Common myeloid progenitor, CD34-positive (primary cell): ENCODE results near the gene LAMB1.
"Not testable (repeated sequence)": the region's sequence is repeated elsewhere in the genome, so short reads cannot be mapped to it uniquely, and the experiment has no call there.

Experiments used
- CTCF ChIA-PET: fragments of 350-600 bp; sonication (Branson Sonifier 250); formaldehyde crosslinking; loops from one replicate; lab custom pipeline; 2021; ENCODE audit warnings: antibody characterized with exemption; lab: Charles Lee
- POLR2A ChIA-PET: fragments of 350-600 bp; sonication (Branson Sonifier 250); formaldehyde crosslinking; loops from one replicate; lab custom pipeline; 2021; ENCODE audit warnings: antibody characterized with exemption; lab: Charles Lee
- DNase-seq, 3 donors: peaks; one replicate each; pipeline versions ENCODE4 v3.0.0 to v3.0.0-alpha.2; 2013
- H3K27ac ChIP-seq, 2 experiments: 1 replicate in 1 of 2; 2 replicates in 1 of 2; pipeline ENCODE4 v1.7.0; 2013; ENCODE audit warnings: inconsistent platforms in 2 of 2, low read length in 2 of 2, mild to moderate bottlenecking in 2 of 2, low read depth in 1 of 2, moderate library complexity in 1 of 2; ENCODE audit not compliant: severe bottlenecking in 2 of 2, insufficient read depth in 1 of 2, poor library complexity in 1 of 2
- H3K27me3 ChIP-seq, 5 experiments: replicated peaks in 2 of 5; 1 replicate in 3 of 5; 2 replicates in 2 of 5; pipeline versions ENCODE4 v1.6.1 to v1.7.0; 2013; ENCODE audit warnings: low read length in 4 of 5, mild to moderate bottlenecking in 2 of 5, moderate library complexity in 2 of 5, inconsistent platforms in 1 of 5; ENCODE audit not compliant: insufficient read depth in 5 of 5, control insufficient read depth in 4 of 5
- H3K36me3 ChIP-seq, 4 experiments: 1 replicate in 2 of 4; 2 replicates in 2 of 4; pipeline versions ENCODE4 v1.6.1 to v1.7.0; 2013; ENCODE audit warnings: low read length in 3 of 4, control low read depth in 1 of 4, mild to moderate bottlenecking in 1 of 4; ENCODE audit not compliant: control insufficient read depth in 4 of 4, insufficient read depth in 4 of 4
- H3K4me1 ChIP-seq, 4 experiments: 1 replicate in 3 of 4; 2 replicates in 1 of 4; pipeline versions ENCODE4 v1.6.1 to v1.7.1; 2013; ENCODE audit warnings: low read length in 3 of 4, mild to moderate bottlenecking in 3 of 4, control low read depth in 1 of 4, inconsistent platforms in 1 of 4, moderate library complexity in 1 of 4; ENCODE audit not compliant: control insufficient read depth in 4 of 4, insufficient read depth in 4 of 4; ENCODE audit errors: control extremely low read depth in 1 of 4
- H3K4me3 ChIP-seq, 7 experiments: 1 replicate in 4 of 7; 2 replicates in 3 of 7; pipeline versions ENCODE4 v1.5.1 to v1.7.0; 2013; ENCODE audit warnings: mild to moderate bottlenecking in 7 of 7, low read length in 6 of 7, moderate library complexity in 6 of 7, inconsistent platforms in 2 of 7, low read depth in 2 of 7, control low read depth in 1 of 7; ENCODE audit not compliant: insufficient read depth in 4 of 7, control insufficient read depth in 1 of 7; ENCODE audit errors: extremely low read depth in 1 of 7
- H3K9me3 ChIP-seq, 5 experiments: 1 replicate in 4 of 5; 2 replicates in 1 of 5; pipeline versions ENCODE4 v1.6.1 to v1.7.1; 2013; ENCODE audit warnings: low read length in 4 of 5, mild to moderate bottlenecking in 2 of 5, inconsistent platforms in 1 of 5, low read depth in 1 of 5, moderate library complexity in 1 of 5; ENCODE audit not compliant: control insufficient read depth in 4 of 5, insufficient read depth in 2 of 5; ENCODE audit errors: control extremely low read depth in 1 of 5
- WGBS: methylation state at CpG from one replicate; pipeline ENCODE4 v1.1.5; 2013; ENCODE audit not compliant: insufficient coverage; 5-methylcytosine and 5-hydroxymethylcytosine counted together

Gene LAMB1

GRCh38 chr7:107932805-107933204, 70.2 kb downstream of the LAMB1 start:
- H3K4me3 ChIP-seq, result no peak overlapping the region
- POLR2A ChIA-PET, result no interaction called here
- no peaks in the 10 kb centered on the region for H3K9me3 ChIP-seq
- H3K27ac ChIP-seq, result no peak overlapping the region
- no peaks in the 10 kb centered on the region for H3K27me3 ChIP-seq
- CTCF ChIA-PET, result interaction anchor here (0.8 to 1.1 kb wide), 2 partner anchors 12 to 50 kb away, joined by 3 read pairs; no protein-coding TSS in a partner anchor
- no peak for DNase-seq
- WGBS, result 100% methylated on average over 1 of the region's 2 CpGs
- H3K4me1 ChIP-seq, result peaks cover 0 to 10% (median 6%) of the 10 kb centered on the region in 4 experiments
- H3K36me3 ChIP-seq, result peaks cover 5 to 25% (median 6%) of the 10 kb centered on the region in 4 experiments

GRCh38 chr7:107931740-107932515, 71.0 kb downstream of the LAMB1 start:
- H3K27me3 ChIP-seq, result no peaks in the 10 kb centered on the region
- H3K4me1 ChIP-seq, result peaks cover 0 to 10% (median 6%) of the 10 kb centered on the region in 4 experiments
- no peak overlapping the region for H3K4me3 ChIP-seq
- no peak overlapping the region for H3K27ac ChIP-seq
- peaks cover 6 to 25% (median 9%) of the 10 kb centered on the region in 4 experiments for H3K36me3 ChIP-seq
- ChIA-PET POLR2A (no interaction called here), CTCF (interaction anchor here (0.7 kb wide), 1 partner anchor 84 kb away, joined by 3 read pairs; no protein-coding TSS in a partner anchor)
- peak; percentile 2 to 41 (median 36) for DNase-seq
- H3K9me3 ChIP-seq, result no peaks in the 10 kb centered on the region
- WGBS, result 53% methylated on average over 2 of the region's 5 CpGs

GRCh38 chr7:107926481-107926880, 76.5 kb downstream of the LAMB1 start:
- ChIA-PET CTCF (interaction anchor here (1.2 kb wide), 1 partner anchor 219 kb away, joined by 3 read pairs; no protein-coding TSS in a partner anchor), POLR2A (no interaction called here)
- no peaks in the 10 kb centered on the region for H3K9me3 ChIP-seq
- WGBS, result no CpG with 5 or more reads among the region's 1 CpG
- no peaks in the 10 kb centered on the region for H3K27me3 ChIP-seq
- DNase-seq, result no peak
- peaks cover 0 to 27% (median 17%) of the 10 kb centered on the region in 4 experiments for H3K36me3 ChIP-seq
- H3K4me3 ChIP-seq, result no peak overlapping the region
- no peak overlapping the region for H3K27ac ChIP-seq
- peaks cover 12 to 16% (median 15%) of the 10 kb centered on the region in 4 experiments for H3K4me1 ChIP-seq

- Histone ChIP-seq H3K36me3 (peaks cover 0 to 30% (median 19%) of the 10 kb centered on the region in 4 experiments), H3K27me3 (no peaks in the 10 kb centered on the region), H3K9me3 (no peaks in the 10 kb centered on the region), H3K4me1 (peaks cover 18 to 25% (median 20%) of the 10 kb centered on the region in 4 experiments), H3K4me3 (peak overlapping the region in 4 of 7 experiments; percentile 10 to 43 (median 25)), H3K27ac (no peak overlapping the region)
- DNase-seq, result peak; percentile 31 to 73 (median 64)
- ChIA-PET POLR2A (no interaction called here), CTCF (no interaction called here)
- 46% methylated on average over 5 of the region's 5 CpGs for WGBS
These were observed 78.0 kb downstream of the LAMB1 start for GRCh38 chr7:107924841-107925504.

- no peak overlapping the region for H3K27ac ChIP-seq
- CTCF ChIA-PET, result interaction anchor here (1.1 to 1.5 kb wide), 2 partner anchors 11 to 223 kb away, joined by 3 read pairs; no protein-coding TSS in a partner anchor
- peaks cover 14 to 44% (median 28%) of the 10 kb centered on the region in 4 experiments for H3K36me3 ChIP-seq
- no peak for DNase-seq
- peaks cover 18 to 25% (median 20%) of the 10 kb centered on the region in 4 experiments for H3K4me1 ChIP-seq
- H3K9me3 ChIP-seq, result no peaks in the 10 kb centered on the region
- no peaks in the 10 kb centered on the region for H3K27me3 ChIP-seq
- WGBS, result no CpG with 5 or more reads among the region's 1 CpG
- no peak overlapping the region for H3K4me3 ChIP-seq
- POLR2A ChIA-PET, result no interaction called here
These were observed 80.1 kb downstream of the LAMB1 start for GRCh38 chr7:107922886-107923285.

- H3K36me3 ChIP-seq, result peaks cover 17 to 50% (median 31%) of the 10 kb centered on the region in 4 experiments
- H3K27me3 ChIP-seq, H3K4me3 ChIP-seq, H3K9me3 ChIP-seq, POLR2A ChIA-PET, H3K27ac ChIP-seq, DNase-seq: not testable (repeated sequence)
- no CpG with 5 or more reads among the region's 2 CpGs for WGBS
- peaks cover 18 to 25% (median 20%) of the 10 kb centered on the region in 4 experiments for H3K4me1 ChIP-seq
- CTCF ChIA-PET, result interaction anchor here (1.1 kb wide), 1 partner anchor 10 kb away, joined by 3 read pairs; no protein-coding TSS in a partner anchor
These were observed 81.1 kb downstream of the LAMB1 start for GRCh38 chr7:107921826-107922225.
